KMS-11 (cell line): Measurements from ENCODE around the gene TBC1D1.

Source experiments
- H2AFZ ChIP-seq: fragments of 200-600 bp; sonication (generic); 2 replicates; pipeline ENCODE4 v1.6.1; 2016; ENCODE audit warnings: antibody characterized with exemption, mixed run types, low read depth
- H3K27ac ChIP-seq: fragments of 200-600 bp; sonication (generic); 2 replicates; pipeline ENCODE4 v1.6.1; 2016; ENCODE audit warnings: mild to moderate bottlenecking, mixed run types
- H3K27me3 ChIP-seq: fragments of 200-600 bp; sonication (generic); 2 replicates; pipeline ENCODE4 v1.6.1; 2017; ENCODE audit warnings: mild to moderate bottlenecking, low read depth, mixed run types, moderate library complexity; ENCODE audit not compliant: insufficient read depth
- H3K36me3 ChIP-seq: fragments of 200-600 bp; sonication (generic); 2 replicates; pipeline ENCODE4 v1.6.1; 2017; ENCODE audit warnings: mild to moderate bottlenecking, mixed run types; ENCODE audit not compliant: insufficient read depth
- H3K4me1 ChIP-seq: fragments of 200-600 bp; sonication (generic); 2 replicates; pipeline ENCODE4 v1.6.1; 2016; ENCODE audit warnings: mild to moderate bottlenecking, low read depth, mixed run types; ENCODE audit not compliant: poor library complexity, severe bottlenecking
- H3K4me2 ChIP-seq: fragments of 200-600 bp; sonication (generic); 2 replicates; pipeline ENCODE4 v1.7.0; 2016; ENCODE audit warnings: mild to moderate bottlenecking, mixed run types
- H3K4me3 ChIP-seq: fragments of 200-600 bp; sonication (generic); IDR thresholded peaks from 2 replicates; pipeline ENCODE4 v1.6.1; 2017; ENCODE audit warnings: low read depth, low read length, mixed read lengths; ENCODE audit not compliant: insufficient read depth
- H3K79me2 ChIP-seq: fragments of 200-600 bp; sonication (generic); 2 replicates; pipeline ENCODE4 v1.6.1; 2016; ENCODE audit warnings: low read depth, mixed run types; ENCODE audit not compliant: insufficient read depth
- H3K9ac ChIP-seq: fragments of 200-600 bp; sonication (generic); 2 replicates; pipeline ENCODE4 v1.6.1; 2016; ENCODE audit warnings: mild to moderate bottlenecking, mixed run types
- H4K20me1 ChIP-seq: fragments of 200-600 bp; sonication (generic); 2 replicates; pipeline ENCODE4 v1.6.1; 2016; ENCODE audit warnings: mild to moderate bottlenecking, mixed run types; ENCODE audit not compliant: insufficient read depth
- TF ChIP-seq, protein P1 (sequence below): fragments of 200-600 bp; sonication (generic); conservative IDR thresholded peaks from 2 replicates; pipeline ENCODE4 v1.6.1; 2017; ENCODE audit warnings: low read depth, mild to moderate bottlenecking, antibody characterized with exemption, low read length, moderate library complexity, mixed read lengths

Gene TBC1D1

DNA sequence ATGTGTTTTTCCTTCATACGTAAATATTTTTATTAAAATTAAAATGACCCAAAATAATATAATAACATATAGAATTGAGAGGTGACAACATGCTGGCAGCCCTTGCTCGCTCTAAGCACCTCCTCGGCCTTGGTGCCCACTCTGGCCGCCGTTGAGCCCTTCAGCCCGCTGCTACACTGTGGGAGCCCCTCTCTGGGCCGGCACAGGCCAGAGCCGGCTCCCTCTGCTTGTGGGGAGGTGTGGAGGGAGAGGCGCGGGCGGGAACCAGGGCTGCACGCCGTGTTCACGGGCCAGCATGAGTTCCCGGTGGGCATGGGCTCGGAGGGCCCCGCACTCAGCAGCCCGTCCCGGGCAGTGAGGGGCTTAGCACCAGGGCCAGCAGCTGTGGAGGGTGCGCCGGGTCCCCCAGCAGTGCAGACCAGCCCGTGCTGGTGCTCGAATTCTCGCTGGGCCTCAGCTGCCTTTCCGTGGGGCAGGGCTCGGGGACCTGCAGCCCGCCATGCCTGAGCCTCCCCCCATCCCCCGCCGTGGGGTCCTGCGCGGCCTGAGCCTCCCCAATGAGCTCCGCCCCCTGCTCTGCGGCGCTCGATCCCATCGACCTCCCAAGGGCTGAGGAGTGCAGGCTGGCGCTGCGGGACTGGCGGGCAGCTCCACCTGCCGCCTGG, 291.6 kb downstream of the TBC1D1 start:
- Histone ChIP-seq H3K4me2 (no peak overlapping the region), H3K4me1 (peaks cover 32% of the 10 kb centered on the region), H3K27ac (no peak overlapping the region), H4K20me1 (no peaks in the 10 kb centered on the region), H3K9ac (no peak overlapping the region), H3K36me3 (no peaks in the 10 kb centered on the region), H3K27me3 (no peaks in the 10 kb centered on the region), H3K4me3 (no peak overlapping the region), H3K79me2 (no peaks in the 10 kb centered on the region), H2AFZ (no peak overlapping the region)
- TF ChIP-seq, protein P1, sequence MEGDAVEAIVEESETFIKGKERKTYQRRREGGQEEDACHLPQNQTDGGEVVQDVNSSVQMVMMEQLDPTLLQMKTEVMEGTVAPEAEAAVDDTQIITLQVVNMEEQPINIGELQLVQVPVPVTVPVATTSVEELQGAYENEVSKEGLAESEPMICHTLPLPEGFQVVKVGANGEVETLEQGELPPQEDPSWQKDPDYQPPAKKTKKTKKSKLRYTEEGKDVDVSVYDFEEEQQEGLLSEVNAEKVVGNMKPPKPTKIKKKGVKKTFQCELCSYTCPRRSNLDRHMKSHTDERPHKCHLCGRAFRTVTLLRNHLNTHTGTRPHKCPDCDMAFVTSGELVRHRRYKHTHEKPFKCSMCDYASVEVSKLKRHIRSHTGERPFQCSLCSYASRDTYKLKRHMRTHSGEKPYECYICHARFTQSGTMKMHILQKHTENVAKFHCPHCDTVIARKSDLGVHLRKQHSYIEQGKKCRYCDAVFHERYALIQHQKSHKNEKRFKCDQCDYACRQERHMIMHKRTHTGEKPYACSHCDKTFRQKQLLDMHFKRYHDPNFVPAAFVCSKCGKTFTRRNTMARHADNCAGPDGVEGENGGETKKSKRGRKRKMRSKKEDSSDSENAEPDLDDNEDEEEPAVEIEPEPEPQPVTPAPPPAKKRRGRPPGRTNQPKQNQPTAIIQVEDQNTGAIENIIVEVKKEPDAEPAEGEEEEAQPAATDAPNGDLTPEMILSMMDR, result no peak

DNA sequence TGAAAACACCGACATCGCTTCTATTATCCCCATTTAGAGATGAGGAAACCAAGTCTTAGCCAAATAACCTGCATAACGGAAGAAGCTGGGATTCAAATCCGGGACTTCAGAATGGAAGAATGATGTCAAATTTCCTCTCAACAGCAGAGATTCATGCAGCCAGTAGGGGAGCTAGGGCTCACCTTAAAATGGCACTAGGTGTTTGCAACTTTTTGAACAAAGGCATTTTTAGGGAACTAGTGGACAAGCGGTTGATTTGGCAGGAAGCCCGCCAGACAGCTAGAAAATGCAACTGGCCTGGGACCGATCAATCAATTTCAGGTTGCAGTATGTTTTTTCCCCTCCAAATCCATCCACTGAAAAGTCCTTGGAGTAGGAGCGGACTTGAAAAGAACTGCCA, 293.5 kb downstream of the TBC1D1 start:
- no peak overlapping the region for H3K4me2 ChIP-seq
- H2AFZ ChIP-seq, result no peak overlapping the region
- no peak overlapping the region for H3K27ac ChIP-seq
- no peak overlapping the region for H3K9ac ChIP-seq
- H3K27me3 ChIP-seq, result no peaks in the 10 kb centered on the region
- H3K79me2 ChIP-seq, result no peaks in the 10 kb centered on the region
- TF ChIP-seq, protein P1, result peak; percentile 30; the same call in 1 of the 2 replicates
- H3K4me3 ChIP-seq, result no peak overlapping the region
- no peaks in the 10 kb centered on the region for H4K20me1 ChIP-seq
- H3K36me3 ChIP-seq, result no peaks in the 10 kb centered on the region
- peaks cover 14% of the 10 kb centered on the region for H3K4me1 ChIP-seq

DNA sequence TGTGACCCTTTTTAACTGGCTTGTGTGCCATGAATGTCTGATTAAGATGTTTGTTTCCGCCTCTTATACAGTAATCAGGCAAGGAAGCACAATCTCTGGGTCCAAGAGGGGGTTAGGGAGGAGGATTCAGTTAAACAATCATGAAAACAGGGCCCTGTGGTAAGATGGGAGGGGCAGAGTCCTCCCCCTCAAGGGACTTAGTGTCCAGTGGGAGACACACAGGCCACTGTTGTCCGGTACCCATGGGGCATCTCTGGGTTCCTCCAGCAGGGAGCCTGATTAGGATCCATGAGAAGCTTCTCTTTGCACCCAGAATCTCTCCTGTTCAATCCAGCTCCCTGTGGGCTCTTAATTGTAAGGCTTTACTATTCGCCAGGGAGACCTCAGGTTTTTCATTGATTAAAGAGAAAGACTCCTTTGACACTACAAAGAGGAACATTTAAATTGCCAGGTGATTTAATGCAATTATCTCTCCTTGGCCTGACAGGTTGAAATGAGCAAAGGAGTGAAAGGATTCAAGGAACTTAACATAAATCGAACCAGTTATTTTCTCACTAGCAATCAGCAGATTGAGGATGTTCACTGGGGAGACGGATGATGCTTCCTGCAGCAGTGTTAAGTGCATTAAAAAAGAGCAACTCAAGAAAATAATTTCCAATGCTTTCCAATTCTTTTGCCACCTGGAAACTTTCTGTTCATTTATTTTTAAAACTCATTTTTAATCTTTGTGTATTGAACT, 294.7 kb downstream of the TBC1D1 start:
- no peaks in the 10 kb centered on the region for H4K20me1 ChIP-seq

DNA sequence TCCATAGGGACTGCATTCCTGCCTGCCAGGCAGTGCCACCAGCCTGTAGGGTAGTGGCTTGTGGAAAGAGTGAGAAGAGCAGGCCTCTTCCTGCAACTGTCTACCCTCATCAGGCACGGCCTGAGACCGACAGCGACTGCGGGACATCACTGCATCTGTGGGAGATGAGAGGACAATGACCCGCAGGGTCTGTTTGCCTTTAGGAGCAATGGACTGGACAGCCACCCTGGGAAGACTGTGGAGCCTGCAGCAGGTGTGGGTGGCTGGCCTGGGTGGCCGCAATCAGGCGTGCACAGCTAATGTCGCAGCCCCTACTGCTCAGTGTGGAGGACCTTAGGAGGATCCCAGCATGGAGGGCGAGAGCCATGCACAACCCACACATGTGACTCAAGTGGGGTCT, 297.3 kb downstream of the TBC1D1 start:
- Histone ChIP-seq H3K27me3 (no peaks in the 10 kb centered on the region), H3K79me2 (no peaks in the 10 kb centered on the region)

More for the DNA sequence above, 294.7 kb downstream of the TBC1D1 start:
- Histone ChIP-seq H3K27ac (no peak overlapping the region), H3K79me2 (no peaks in the 10 kb centered on the region), H3K27me3 (no peaks in the 10 kb centered on the region), H3K4me2 (no peak overlapping the region), H3K9ac (no peak overlapping the region), H3K4me1 (peaks cover 2% of the 10 kb centered on the region), H2AFZ (no peak overlapping the region), H3K4me3 (no peak overlapping the region), H3K36me3 (no peaks in the 10 kb centered on the region)
- TF ChIP-seq, protein P1, result no peak

More for the DNA sequence above, 297.3 kb downstream of the TBC1D1 start:
- Histone ChIP-seq H3K4me1 (no peaks in the 10 kb centered on the region), H2AFZ (no peak overlapping the region), H3K4me3 (no peak overlapping the region), H3K9ac (no peak overlapping the region), H3K27ac (no peak overlapping the region), H4K20me1 (no peaks in the 10 kb centered on the region), H3K4me2 (no peak overlapping the region), H3K36me3 (no peaks in the 10 kb centered on the region)
- TF ChIP-seq, protein P1, result no peak
